Measurements from ENCODE around the gene LRBA. TPM values are rescaled to one million over a fixed set of nuclear protein-coding genes. Genes with fewer than 3 reads are reported as not detected.

Gene LRBA
- total RNA-seq, 1 donor from 2014 or later = 26.4 TPM

DNA sequence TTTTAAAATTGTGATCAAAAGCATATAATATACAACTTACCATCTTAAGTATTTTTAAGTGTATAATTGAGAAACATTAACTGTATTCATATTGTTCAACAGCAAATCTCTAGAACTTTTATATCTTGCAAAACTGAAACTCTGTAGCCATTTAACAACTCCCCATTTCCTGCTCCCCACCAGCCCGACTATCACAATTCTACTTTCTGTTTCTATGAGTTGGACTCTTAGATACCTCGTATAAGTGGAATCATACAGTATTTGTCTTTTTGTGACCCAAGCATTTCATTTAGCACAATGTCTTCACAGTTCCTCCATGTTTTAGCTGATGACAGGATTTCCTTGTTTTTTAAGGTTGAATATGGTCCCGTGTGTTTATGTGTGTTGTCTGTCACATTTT, 106.0 kb downstream of the LRBA start:
- TF ChIP-seq, protein P1, sequence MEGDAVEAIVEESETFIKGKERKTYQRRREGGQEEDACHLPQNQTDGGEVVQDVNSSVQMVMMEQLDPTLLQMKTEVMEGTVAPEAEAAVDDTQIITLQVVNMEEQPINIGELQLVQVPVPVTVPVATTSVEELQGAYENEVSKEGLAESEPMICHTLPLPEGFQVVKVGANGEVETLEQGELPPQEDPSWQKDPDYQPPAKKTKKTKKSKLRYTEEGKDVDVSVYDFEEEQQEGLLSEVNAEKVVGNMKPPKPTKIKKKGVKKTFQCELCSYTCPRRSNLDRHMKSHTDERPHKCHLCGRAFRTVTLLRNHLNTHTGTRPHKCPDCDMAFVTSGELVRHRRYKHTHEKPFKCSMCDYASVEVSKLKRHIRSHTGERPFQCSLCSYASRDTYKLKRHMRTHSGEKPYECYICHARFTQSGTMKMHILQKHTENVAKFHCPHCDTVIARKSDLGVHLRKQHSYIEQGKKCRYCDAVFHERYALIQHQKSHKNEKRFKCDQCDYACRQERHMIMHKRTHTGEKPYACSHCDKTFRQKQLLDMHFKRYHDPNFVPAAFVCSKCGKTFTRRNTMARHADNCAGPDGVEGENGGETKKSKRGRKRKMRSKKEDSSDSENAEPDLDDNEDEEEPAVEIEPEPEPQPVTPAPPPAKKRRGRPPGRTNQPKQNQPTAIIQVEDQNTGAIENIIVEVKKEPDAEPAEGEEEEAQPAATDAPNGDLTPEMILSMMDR (IDR thresholded peaks at IDR 0.05; ENCODE audit: partially characterized antibody, unreplicated experiment) = no peak
- DNase-seq = no peak
- no peaks in the 10 kb centered on the region for H3K9me3 Mint-ChIP-seq (ENCODE audit: unreplicated experiment)
- H3K4me1 Mint-ChIP-seq (ENCODE audit: low read depth, unreplicated experiment) = peaks cover 2% of the 10 kb centered on the region
- H3K4me3 Mint-ChIP-seq (ENCODE audit: unreplicated experiment) = no peak overlapping the region
- H3K36me3 Mint-ChIP-seq (ENCODE audit: unreplicated experiment) = peaks cover 6% of the 10 kb centered on the region
- no peaks in the 10 kb centered on the region for H3K27me3 Mint-ChIP-seq (ENCODE audit: unreplicated experiment)
- H3K27ac Mint-ChIP-seq (ENCODE audit: unreplicated experiment) = no peak overlapping the region

DNA sequence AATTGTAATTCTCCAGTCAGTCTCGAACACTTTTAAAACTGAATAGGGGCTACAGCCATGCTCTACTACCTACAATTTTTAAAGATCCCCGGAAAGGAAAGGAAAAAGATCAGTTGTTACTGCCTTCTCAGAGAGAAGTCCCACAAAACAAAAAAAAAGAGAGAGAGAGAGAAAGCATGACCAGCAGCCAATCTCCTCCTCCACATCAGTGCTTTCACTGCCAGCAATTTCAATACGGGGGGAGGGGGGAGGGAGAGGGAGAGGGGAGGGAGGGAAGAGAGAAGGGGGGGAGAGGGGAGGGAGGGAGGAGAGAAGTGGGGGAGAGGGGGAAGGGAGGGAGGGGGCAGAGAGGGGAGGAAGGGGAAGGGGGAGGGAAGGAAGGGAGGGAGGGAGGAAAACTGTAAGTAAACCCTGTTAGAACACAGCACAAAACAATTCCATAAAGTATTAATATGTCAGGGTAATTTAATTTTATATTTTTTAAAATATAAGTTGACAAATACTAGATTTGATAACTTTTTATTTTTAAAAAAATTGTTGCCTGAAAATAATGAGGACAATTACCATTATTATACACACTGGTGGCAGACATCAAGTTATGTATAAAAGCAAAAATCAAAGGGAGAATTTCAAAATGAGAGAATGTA, 108.0 kb downstream of the LRBA start:
- H3K36me3 Mint-ChIP-seq (ENCODE audit: unreplicated experiment) = no peaks in the 10 kb centered on the region
- no peak for DNase-seq
- H3K4me3 Mint-ChIP-seq (ENCODE audit: unreplicated experiment) = no peak overlapping the region
- H3K27me3 Mint-ChIP-seq (ENCODE audit: unreplicated experiment) = no peaks in the 10 kb centered on the region
- H3K27ac Mint-ChIP-seq (ENCODE audit: unreplicated experiment) = no peak overlapping the region
- TF ChIP-seq, protein P1 (IDR thresholded peaks at IDR 0.05; ENCODE audit: partially characterized antibody, unreplicated experiment) = no peak
- no peaks in the 10 kb centered on the region for H3K9me3 Mint-ChIP-seq (ENCODE audit: unreplicated experiment)
- peaks cover 2% of the 10 kb centered on the region for H3K4me1 Mint-ChIP-seq (ENCODE audit: low read depth, unreplicated experiment)

DNA sequence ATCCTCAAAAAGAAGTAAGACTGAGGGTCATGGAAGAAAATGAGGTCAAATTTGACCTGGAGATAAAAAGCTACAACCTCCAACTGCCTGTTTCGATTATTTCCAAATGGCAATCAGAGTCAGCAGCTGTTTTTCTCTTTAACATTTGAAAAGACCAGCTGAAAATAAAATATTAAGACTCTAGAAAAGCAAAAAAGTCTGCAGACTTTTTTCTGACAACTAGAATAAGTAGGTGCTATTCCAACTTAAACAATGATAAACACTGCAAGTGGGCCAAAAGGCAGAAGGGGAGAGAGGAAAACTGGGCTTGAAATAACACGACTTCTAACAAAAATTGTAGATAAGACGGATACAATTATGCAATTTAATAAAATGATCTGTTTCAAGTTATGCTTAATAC, 110.4 kb downstream of the LRBA start:
- H3K27ac Mint-ChIP-seq (ENCODE audit: unreplicated experiment) = no peak overlapping the region
- no peak for DNase-seq
- H3K4me1 Mint-ChIP-seq (ENCODE audit: low read depth, unreplicated experiment) = peaks cover 2% of the 10 kb centered on the region
- TF ChIP-seq, protein P1 (IDR thresholded peaks at IDR 0.05; ENCODE audit: partially characterized antibody, unreplicated experiment) = no peak
- H3K4me3 Mint-ChIP-seq (ENCODE audit: unreplicated experiment) = no peak overlapping the region
- no peaks in the 10 kb centered on the region for H3K9me3 Mint-ChIP-seq (ENCODE audit: unreplicated experiment)
- no peaks in the 10 kb centered on the region for H3K36me3 Mint-ChIP-seq (ENCODE audit: unreplicated experiment)
- no peaks in the 10 kb centered on the region for H3K27me3 Mint-ChIP-seq (ENCODE audit: unreplicated experiment)

DNA sequence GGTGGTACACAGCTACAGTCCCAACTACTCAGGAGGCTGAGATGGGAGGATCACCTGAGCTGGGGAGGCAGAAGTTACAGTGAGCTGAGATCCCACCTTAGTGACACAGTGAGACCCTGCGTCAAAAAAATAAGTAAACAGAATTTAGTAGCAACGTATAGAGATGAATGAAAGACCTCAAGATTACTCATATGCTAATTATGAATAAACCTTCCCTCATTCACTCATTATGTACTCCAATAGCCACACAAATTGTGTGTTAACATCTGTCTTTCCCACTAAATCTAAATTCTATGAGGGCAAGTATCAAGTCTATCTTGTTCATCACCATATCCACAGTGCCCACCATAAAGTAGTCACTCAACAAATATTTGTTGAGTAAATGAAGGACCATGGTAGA, 111.5 kb downstream of the LRBA start:
- Mint-ChIP-seq H3K36me3 (ENCODE audit: unreplicated experiment) (no peaks in the 10 kb centered on the region), H3K27ac (ENCODE audit: unreplicated experiment) (no peak overlapping the region), H3K27me3 (ENCODE audit: unreplicated experiment) (no peaks in the 10 kb centered on the region), H3K9me3 (ENCODE audit: unreplicated experiment) (no peaks in the 10 kb centered on the region), H3K4me3 (ENCODE audit: unreplicated experiment) (no peak overlapping the region), H3K4me1 (ENCODE audit: low read depth, unreplicated experiment) (peaks cover 2% of the 10 kb centered on the region)
- no peak for DNase-seq
- TF ChIP-seq, protein P1 (IDR thresholded peaks at IDR 0.05; ENCODE audit: partially characterized antibody, unreplicated experiment) = no peak

DNA sequence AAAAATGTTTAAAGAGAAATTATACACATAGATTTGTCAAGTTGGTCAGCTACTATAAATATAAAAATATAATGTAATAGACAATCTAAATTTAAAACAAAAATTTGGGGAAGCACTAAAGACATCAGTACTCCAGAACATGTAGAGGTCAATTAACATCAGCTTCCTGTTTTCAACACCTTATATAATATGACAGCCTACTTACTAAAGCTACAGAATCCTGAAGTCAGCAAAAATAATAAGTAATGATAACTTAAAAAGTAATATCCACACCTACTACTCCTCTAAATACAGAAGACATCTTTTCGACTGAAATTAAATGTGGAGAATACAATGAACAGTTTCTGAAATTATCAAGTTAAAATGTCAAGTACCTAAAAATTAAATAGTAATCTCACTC, 118.6 kb downstream of the LRBA start:
- Mint-ChIP-seq H3K36me3 (ENCODE audit: unreplicated experiment) (no peaks in the 10 kb centered on the region), H3K4me3 (ENCODE audit: unreplicated experiment) (no peak overlapping the region), H3K9me3 (ENCODE audit: unreplicated experiment) (no peaks in the 10 kb centered on the region), H3K27ac (ENCODE audit: unreplicated experiment) (no peak overlapping the region), H3K4me1 (ENCODE audit: low read depth, unreplicated experiment) (no peaks in the 10 kb centered on the region), H3K27me3 (ENCODE audit: unreplicated experiment) (no peaks in the 10 kb centered on the region)
- DNase-seq = no peak
- TF ChIP-seq, protein P1 (IDR thresholded peaks at IDR 0.05; ENCODE audit: partially characterized antibody, unreplicated experiment) = no peak

Data from glutamatergic neuron (in vitro differentiated cells).